Naive thymus-derived CD8-positive, alpha-beta T cell (primary cell): Measurements from ENCODE around the gene CMIP. TPM values are rescaled to one million over a fixed set of nuclear protein-coding genes. Genes with fewer than 3 reads are reported as not detected.

ENCODE experiments used
- ATAC-seq, 2 donors: fragments of 150-1000 bp; cut with Tn5 transposase in 1 of 2; sonication (Bioruptor Pico), chemical (Tn5 transposase) in 1 of 2; 1 replicate in 1 of 2; 2 replicates in 1 of 2; pipeline ENCODE4 v1.10.0; 2021; ENCODE audit warnings: mild to moderate bottlenecking in 2 of 2, moderate library complexity in 2 of 2
- POLR2A ChIA-PET: fragments of 350-600 bp; sonication (Branson Sonifier 250); formaldehyde crosslinking; loops from one replicate; lab custom pipeline; 2021; ENCODE audit warnings: antibody characterized with exemption; lab: Charles Lee
- DNase-seq, 10 donors: peaks; one replicate each; pipeline versions ENCODE4 v3.0.0 to v3.0.0-alpha.2; 2020 to 2022
- H3K27ac Mint-ChIP-seq, 10 donors: one replicate each; pipeline ENCODE4 v1.8.0; 2020 to 2022; ENCODE audit warnings: mild to moderate bottlenecking in 10 of 10, mixed read lengths in 10 of 10, moderate library complexity in 4 of 10, inconsistent platforms in 1 of 10
- H3K27me3 Mint-ChIP-seq, 5 donors: one replicate each; pipeline ENCODE4 v1.8.0; 2021 to 2022; ENCODE audit warnings: mixed read lengths in 5 of 5
- H3K36me3 Mint-ChIP-seq, 3 donors: one replicate each; pipeline ENCODE4 v1.8.0; 2020 to 2022; ENCODE audit warnings: mixed read lengths in 3 of 3, mild to moderate bottlenecking in 2 of 3, inconsistent platforms in 1 of 3
- H3K4me1 Mint-ChIP-seq, 4 donors: one replicate each; pipeline ENCODE4 v1.8.0; 2021 to 2022; ENCODE audit warnings: mixed read lengths in 4 of 4
- H3K4me3 Mint-ChIP-seq, 10 donors: one replicate each; pipeline ENCODE4 v1.8.0; 2020 to 2022; ENCODE audit warnings: mild to moderate bottlenecking in 10 of 10, mixed read lengths in 10 of 10, moderate library complexity in 6 of 10, inconsistent platforms in 1 of 10
- H3K9me3 Mint-ChIP-seq, 9 donors: one replicate each; pipeline ENCODE4 v1.8.0; 2020 to 2022; ENCODE audit warnings: mixed read lengths in 9 of 9, mild to moderate bottlenecking in 3 of 9, inconsistent platforms in 1 of 9, moderate library complexity in 1 of 9
- polyA plus RNA-seq, 3 donors: library from polyadenylated mRNA; unstranded; fragments of 300-500 nt; fragmentation: Illumina TruSeq; gene quantifications; one replicate each; pipeline ENCODE4 v1.2.3, GENCODE V29; 2021
- total RNA-seq, 8 experiments: library from RNA in 2 of 8; stranded (reverse) in 2 of 8; gene quantifications; one replicate each; pipeline ENCODE4 v1.2.3 and lab custom pipeline; 2021 to 2026

The CMIP gene
- total and polyA plus RNA-seq, 5 experiments from 2014 or later: 0.31 to 41.5 (median 1.3) TPM

DNA sequence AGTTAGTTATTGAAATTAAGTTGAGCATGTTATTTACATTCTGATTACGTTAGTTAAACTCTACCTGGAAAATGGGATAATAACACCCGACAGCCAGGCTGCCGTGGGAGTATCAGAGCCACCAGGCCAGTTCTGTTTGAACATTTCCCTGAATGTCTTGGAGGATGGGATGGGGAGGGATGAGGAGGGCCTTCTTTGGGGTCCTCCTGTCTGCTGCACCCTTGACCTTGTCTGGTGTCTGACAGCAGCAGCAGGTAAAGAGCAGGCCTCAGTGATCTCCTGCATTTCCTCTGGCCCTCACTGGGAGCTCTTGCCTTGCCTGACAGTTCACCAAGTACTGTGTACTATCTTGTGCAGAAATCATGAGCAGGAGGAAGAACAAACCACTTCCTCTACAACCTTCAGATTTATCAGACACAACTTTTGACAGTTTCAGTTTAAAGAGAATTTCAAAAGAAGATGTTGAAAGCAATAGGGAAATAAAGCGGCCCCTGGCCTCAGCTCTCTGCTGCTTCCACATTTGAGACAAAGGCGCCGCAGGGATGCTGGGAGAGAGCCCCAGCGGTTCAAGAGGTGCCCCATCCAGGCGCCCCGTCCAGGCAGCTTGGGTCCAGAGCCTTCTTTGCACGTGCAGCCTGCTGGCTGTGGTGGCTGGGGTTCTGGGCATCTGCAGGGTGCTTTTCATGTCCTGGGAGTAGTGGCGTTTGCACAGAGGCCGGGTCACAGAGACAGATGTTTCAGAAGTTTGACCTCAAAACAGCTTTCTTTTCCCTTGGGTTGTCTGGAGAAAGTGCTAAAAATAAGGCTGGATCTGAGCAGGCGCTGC is 25.3 kb downstream of the CMIP start:
- DNase-seq (peak in 8 of 10 donors; percentile 9 to 77 (median 54)), ATAC-seq (peak; percentile 97 to 98)
- H3K4me1 Mint-ChIP-seq: peaks cover 44 to 89% (median 83%) of the 10 kb centered on the region in 4 donors
- H3K27ac Mint-ChIP-seq: peak overlapping the region; percentile 87 to 96 (median 94)
- H3K36me3 Mint-ChIP-seq: peaks cover 0 to 10% (median 0%) of the 10 kb centered on the region in 3 donors
- peak overlapping the region; percentile 60 to 89 (median 77) for H3K4me3 Mint-ChIP-seq
- no peaks in the 10 kb centered on the region for H3K27me3 Mint-ChIP-seq
- POLR2A ChIA-PET: interaction anchor here (0.6 to 2.5 kb wide), 11 partner anchors 9 to 147 kb away, joined by 3 to 24 read pairs (median 4); partner anchors contain the start of gene CMIP
- H3K9me3 Mint-ChIP-seq: no peaks in the 10 kb centered on the region

DNA sequence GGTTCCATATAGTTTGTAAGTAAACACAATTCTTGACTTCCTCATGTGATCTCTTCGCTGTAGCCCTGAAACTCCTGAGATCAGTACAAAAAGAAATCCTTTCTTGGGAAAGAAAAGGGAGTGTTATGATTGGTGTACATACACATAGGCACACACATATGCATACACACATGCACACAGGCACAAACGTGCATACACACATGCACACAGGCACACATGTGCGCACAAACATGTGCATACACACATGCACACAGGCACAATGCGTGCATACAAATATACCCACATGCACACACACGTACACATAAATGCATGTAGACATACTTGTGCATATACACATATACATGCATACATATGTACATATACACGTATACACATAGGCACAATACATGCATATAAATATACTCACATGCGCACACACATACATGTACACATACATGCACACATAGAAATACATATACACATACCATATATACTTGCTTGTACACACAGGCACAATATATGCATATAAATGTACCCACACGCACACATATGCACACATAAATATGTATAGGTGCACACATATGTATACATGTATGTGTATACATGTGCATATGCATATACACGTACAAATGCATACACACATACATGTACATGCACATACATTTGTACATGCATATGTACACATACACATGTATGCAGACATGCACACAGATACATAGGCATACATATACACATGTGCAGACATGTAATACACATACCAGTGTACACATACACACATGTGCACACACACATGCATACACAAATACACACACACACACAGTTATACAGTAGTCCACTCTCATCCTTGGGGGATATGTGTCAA is 26.4 kb downstream of the CMIP start:
- Mint-ChIP-seq H3K9me3 (no peaks in the 10 kb centered on the region), H3K27ac (peak overlapping the region; percentile 87 to 96 (median 94)), H3K4me3 (peak overlapping the region; percentile 60 to 89 (median 77)), H3K4me1 (peaks cover 47 to 94% (median 87%) of the 10 kb centered on the region in 4 donors), H3K27me3 (no peaks in the 10 kb centered on the region), H3K36me3 (peaks cover 0 to 11% (median under 1%) of the 10 kb centered on the region in 3 donors)
- POLR2A ChIA-PET: interaction anchor here (1.6 to 2.5 kb wide), 3 partner anchors 8 to 25 kb away, joined by 4 to 24 read pairs (median 13); partner anchors contain the start of gene CMIP
- ATAC-seq (no peak), DNase-seq (no peak)

DNA sequence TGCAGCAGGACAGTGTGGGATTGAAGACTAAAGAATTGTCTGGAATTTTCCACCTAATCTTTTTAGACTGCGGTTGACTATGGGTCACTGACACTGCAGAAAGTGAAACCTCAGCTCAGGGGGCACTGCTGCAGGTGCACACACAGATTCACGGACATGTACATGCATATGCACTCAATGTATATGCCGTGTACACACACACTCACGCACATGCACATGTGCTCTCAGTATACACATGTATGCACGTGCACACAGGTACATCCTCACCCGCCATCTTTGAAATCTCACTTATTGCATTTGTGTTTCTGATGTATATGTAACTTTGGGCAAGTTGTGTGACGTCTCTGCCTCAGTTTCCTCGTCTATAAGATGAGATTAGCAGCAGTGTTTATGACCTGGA is 27.3 kb downstream of the CMIP start:
- H3K27me3 Mint-ChIP-seq: no peaks in the 10 kb centered on the region
- H3K9me3 Mint-ChIP-seq: no peaks in the 10 kb centered on the region
- POLR2A ChIA-PET: interaction anchor here (0.7 to 1.6 kb wide), 2 partner anchors 20 to 29 kb away, joined by 3 read pairs; no protein-coding TSS in a partner anchor
- H3K36me3 Mint-ChIP-seq: peaks cover 0 to 14% (median 7%) of the 10 kb centered on the region in 3 donors
- peak overlapping the region in 7 of 10 donors; percentile 4 to 79 (median 56) for H3K27ac Mint-ChIP-seq
- ATAC-seq (no peak), DNase-seq (no peak)
- peaks cover 46 to 94% (median 88%) of the 10 kb centered on the region in 4 donors for H3K4me1 Mint-ChIP-seq
- H3K4me3 Mint-ChIP-seq: peak overlapping the region in 1 of 10 donors; percentile 4

DNA sequence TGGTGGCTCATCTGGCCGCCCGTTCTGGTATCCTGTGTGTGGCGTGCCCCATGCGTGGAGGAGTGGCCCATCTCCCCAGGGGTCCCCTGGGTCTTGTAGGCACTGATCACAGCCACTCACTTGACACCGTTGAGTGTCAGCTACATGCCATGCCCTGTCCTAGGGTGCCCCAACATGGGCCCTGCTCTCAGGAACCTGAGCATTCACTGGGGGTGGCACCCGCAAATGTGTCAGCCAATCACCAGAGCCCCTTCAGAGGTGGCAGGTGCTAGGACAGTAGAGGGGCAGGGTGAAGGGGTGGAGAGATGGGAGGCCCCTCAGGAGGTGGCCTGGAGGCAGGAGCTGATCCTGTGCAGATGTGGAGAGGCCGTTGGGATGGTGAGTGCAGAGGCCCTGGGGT is 27.8 kb downstream of the CMIP start:
- peak overlapping the region in 5 of 10 donors; percentile 10 to 79 (median 56) for H3K27ac Mint-ChIP-seq
- peaks cover 0 to 14% (median 7%) of the 10 kb centered on the region in 3 donors for H3K36me3 Mint-ChIP-seq
- H3K27me3 Mint-ChIP-seq: no peaks in the 10 kb centered on the region
- POLR2A ChIA-PET: interaction anchor here (0.5 to 1.6 kb wide), 4 partner anchors 21 to 195 kb away, joined by 3 to 6 read pairs (median 3); no protein-coding TSS in a partner anchor
- no peak for DNase-seq
- H3K9me3 Mint-ChIP-seq: no peaks in the 10 kb centered on the region
- ATAC-seq: no peak
- peaks cover 48 to 94% (median 90%) of the 10 kb centered on the region in 4 donors for H3K4me1 Mint-ChIP-seq
- H3K4me3 Mint-ChIP-seq: peak overlapping the region in 1 of 10 donors; percentile 4

DNA sequence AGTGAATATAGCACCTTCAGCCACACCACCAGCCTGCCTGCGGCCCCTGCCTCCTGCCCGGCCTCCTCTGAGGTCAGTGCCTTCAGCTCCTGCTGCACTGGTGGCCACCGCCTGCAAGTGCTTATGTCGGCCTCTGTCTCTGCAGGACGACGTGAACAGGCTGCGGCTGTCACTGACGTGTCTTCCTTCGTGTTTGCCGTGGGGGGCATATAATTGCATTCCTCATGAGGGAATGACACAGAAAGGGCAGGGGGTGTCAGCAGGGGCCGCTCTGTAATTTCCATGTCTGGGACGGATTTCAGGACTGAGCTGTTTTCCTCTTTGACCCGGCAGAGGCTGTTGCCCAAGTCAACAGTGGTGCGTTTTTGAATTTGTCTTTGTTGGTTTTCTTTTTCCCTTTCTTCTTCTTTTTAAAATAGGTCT is 28.5 kb downstream of the CMIP start:
- Mint-ChIP-seq H3K27ac (peak overlapping the region in 8 of 10 donors; percentile 40 to 84 (median 60)), H3K9me3 (no peaks in the 10 kb centered on the region), H3K27me3 (no peaks in the 10 kb centered on the region), H3K4me3 (no peak overlapping the region), H3K4me1 (peaks cover 47 to 95% (median 93%) of the 10 kb centered on the region in 4 donors), H3K36me3 (peaks cover 0 to 14% (median 7%) of the 10 kb centered on the region in 3 donors)
- ATAC-seq (no peak), DNase-seq (no peak)
- POLR2A ChIA-PET: interaction anchor here (0.7 to 1.6 kb wide), 3 partner anchors 27 to 194 kb away, joined by 3 read pairs; no protein-coding TSS in a partner anchor

GRCh38 chr16:81473558-81473957 is 28.9 kb downstream of the CMIP start:
- no peak overlapping the region for H3K4me3 Mint-ChIP-seq
- H3K27ac Mint-ChIP-seq: peak overlapping the region in 7 of 10 donors; percentile 38 to 66 (median 55)
- ATAC-seq (no peak), DNase-seq (no peak)
- H3K9me3 Mint-ChIP-seq: no peaks in the 10 kb centered on the region
- peaks cover 44 to 95% (median 93%) of the 10 kb centered on the region in 4 donors for H3K4me1 Mint-ChIP-seq
- no peaks in the 10 kb centered on the region for H3K27me3 Mint-ChIP-seq
- POLR2A ChIA-PET: interaction anchor here (1.4 to 1.6 kb wide), 2 partner anchors 28 to 30 kb away, joined by 3 read pairs; no protein-coding TSS in a partner anchor
- peaks cover 0 to 14% (median 7%) of the 10 kb centered on the region in 3 donors for H3K36me3 Mint-ChIP-seq

GRCh38 chr16:81473969-81474959 is 29.7 kb downstream of the CMIP start:
- ATAC-seq (no peak), DNase-seq (no peak)
- peaks cover 42 to 95% (median 93%) of the 10 kb centered on the region in 4 donors for H3K4me1 Mint-ChIP-seq
- H3K27ac Mint-ChIP-seq: peak overlapping the region in 7 of 10 donors; percentile 24 to 64 (median 29)
- no peaks in the 10 kb centered on the region for H3K27me3 Mint-ChIP-seq
- no peak overlapping the region for H3K4me3 Mint-ChIP-seq
- peaks cover 0 to 14% (median 7%) of the 10 kb centered on the region in 3 donors for H3K36me3 Mint-ChIP-seq
- POLR2A ChIA-PET: interaction anchor here (1.4 kb wide), 1 partner anchor 28 kb away, joined by 3 read pairs; no protein-coding TSS in a partner anchor
- no peaks in the 10 kb centered on the region for H3K9me3 Mint-ChIP-seq

DNA sequence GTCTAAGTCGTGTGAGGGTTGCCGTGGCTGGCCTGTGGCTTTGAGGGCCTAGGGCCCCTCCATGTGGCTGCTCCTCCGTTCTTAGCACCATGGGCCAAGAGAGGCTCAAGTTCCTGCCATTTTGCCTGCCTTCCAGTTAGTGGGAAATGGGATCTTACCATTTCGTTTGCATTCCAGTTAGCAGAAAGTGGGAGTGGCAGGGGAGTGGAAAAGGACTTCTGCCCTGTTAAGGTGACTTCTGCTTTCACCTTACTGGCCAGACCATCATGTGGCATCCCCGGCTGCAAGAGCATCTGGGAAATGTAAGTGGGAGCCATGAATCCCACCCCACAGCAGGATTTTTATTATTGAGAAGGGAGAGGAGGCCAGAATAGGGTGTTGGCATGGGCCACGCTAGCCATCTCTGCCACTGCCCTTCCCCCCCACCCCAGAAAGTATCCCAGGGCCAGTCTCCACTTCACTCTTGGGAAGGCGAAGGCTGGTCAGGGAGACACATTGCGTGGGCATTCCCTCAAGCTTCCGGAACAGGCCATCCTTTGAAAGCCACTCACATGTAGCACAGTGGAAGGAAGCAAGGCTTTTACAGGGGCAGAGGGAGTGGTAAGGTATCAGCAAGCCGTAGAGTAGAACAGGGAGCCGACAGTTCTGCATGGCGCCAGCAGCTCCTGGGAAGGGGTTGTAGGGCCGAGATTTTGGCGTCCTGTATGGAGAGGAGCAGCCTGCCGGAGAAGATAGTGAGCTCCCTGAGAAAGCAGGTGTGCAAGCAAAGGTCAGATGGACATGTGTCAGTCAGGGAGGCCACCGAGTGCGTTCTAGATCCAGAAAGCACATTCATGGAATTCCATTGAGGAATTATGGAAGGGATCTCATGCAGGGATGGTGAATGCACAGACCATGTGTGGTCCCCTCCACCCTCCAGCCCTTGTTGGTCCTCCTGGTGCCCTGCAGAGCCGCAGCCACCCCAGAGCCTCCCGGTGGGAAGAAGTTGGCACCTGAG is 33.4 kb downstream of the CMIP start:
- peaks cover 35 to 94% (median 90%) of the 10 kb centered on the region in 4 donors for H3K4me1 Mint-ChIP-seq
- no peak for ATAC-seq

GRCh38 chr16:81478876-81479511 is 34.4 kb downstream of the CMIP start:
- H3K9me3 Mint-ChIP-seq: no peaks in the 10 kb centered on the region
- H3K4me1 Mint-ChIP-seq: peaks cover 35 to 94% (median 88%) of the 10 kb centered on the region in 4 donors
- H3K27me3 Mint-ChIP-seq: no peaks in the 10 kb centered on the region
- peak overlapping the region in 9 of 10 donors; percentile 22 to 80 (median 72) for H3K27ac Mint-ChIP-seq
- H3K4me3 Mint-ChIP-seq: peak overlapping the region in 8 of 10 donors; percentile 20 to 66 (median 36)
- ATAC-seq (peak in 1 of 2 donors; percentile 42), DNase-seq (peak in 1 of 10 donors; percentile 49)
- POLR2A ChIA-PET: interaction anchor here (0.6 to 0.9 kb wide), 3 partner anchors 9 to 23 kb away, joined by 3 to 4 read pairs (median 4); no protein-coding TSS in a partner anchor
- H3K36me3 Mint-ChIP-seq: peaks cover 0 to 12% (median 7%) of the 10 kb centered on the region in 3 donors

More for the DNA sequence above, 33.4 kb downstream of the CMIP start:
- Mint-ChIP-seq H3K36me3 (peaks cover 0 to 13% (median 7%) of the 10 kb centered on the region in 3 donors), H3K27me3 (no peaks in the 10 kb centered on the region), H3K4me3 (peak overlapping the region in 7 of 10 donors; percentile 18 to 65 (median 58)), H3K27ac (peak overlapping the region in 7 of 10 donors; percentile 13 to 79 (median 66)), H3K9me3 (no peaks in the 10 kb centered on the region)
- no peak for DNase-seq
- POLR2A ChIA-PET: no interaction called here
